IPS-NIHi7 (cell line): ENCODE measurements around the gene SOCS6.
"Not testable (repeated sequence)": the region's sequence is repeated elsewhere in the genome, so short reads cannot be mapped to it uniquely, and the experiment has no call there.

Source experiments
- DNase-seq: peaks from one replicate; pipeline ENCODE4 v3.0.0; 2012; ENCODE audit warnings: mixed read lengths; ENCODE audit errors: extremely low spot score

Gene SOCS6

GRCh38 chr18:70322385-70322784, 33.5 kb downstream of the SOCS6 start:
- no peak for DNase-seq

- no peak for DNase-seq
Observed at GRCh38 chr18:70322928-70323327, 34.1 kb downstream of the SOCS6 start.

GRCh38 chr18:70324897-70325296, 36.1 kb downstream of the SOCS6 start:
- DNase-seq, result no peak

- no peak for DNase-seq
Observed at GRCh38 chr18:70326255-70326654, 37.4 kb downstream of the SOCS6 start.

- no peak for DNase-seq
Observed at GRCh38 chr18:70328169-70328568, 39.3 kb downstream of the SOCS6 start.

GRCh38 chr18:70329071-70329470, 40.2 kb downstream of the SOCS6 start:
- DNase-seq, result no peak

- no peak for DNase-seq
Observed at GRCh38 chr18:70330887-70331286, 42.0 kb downstream of the SOCS6 start.

GRCh38 chr18:70331456-70332097, 42.7 kb downstream of the SOCS6 start:
- no peak for DNase-seq

GRCh38 chr18:70332694-70333093, 43.8 kb downstream of the SOCS6 start:
- no peak for DNase-seq

GRCh38 chr18:70333316-70333715, 44.5 kb downstream of the SOCS6 start:
- no peak for DNase-seq

GRCh38 chr18:70333757-70334156, 44.9 kb downstream of the SOCS6 start:
- DNase-seq, result no peak

GRCh38 chr18:70334264-70334663, 45.4 kb downstream of the SOCS6 start:
- DNase-seq, result no peak

- no peak for DNase-seq
Observed at GRCh38 chr18:70334728-70335329, 46.0 kb downstream of the SOCS6 start.

GRCh38 chr18:70335892-70336726, 47.3 kb downstream of the SOCS6 start:
- DNase-seq, result no peak

GRCh38 chr18:70337139-70337972, 48.5 kb downstream of the SOCS6 start:
- DNase-seq, result peak; percentile 74

GRCh38 chr18:70338890-70339289, 50.0 kb downstream of the SOCS6 start:
- no peak for DNase-seq

- DNase-seq, result no peak
Observed at GRCh38 chr18:70339915-70340314, 51.1 kb downstream of the SOCS6 start.

- DNase-seq, result not testable (repeated sequence)
Observed at GRCh38 chr18:70348481-70348880, 59.6 kb downstream of the SOCS6 start.

GRCh38 chr18:70349316-70349715, 60.5 kb downstream of the SOCS6 start:
- DNase-seq, result no peak

GRCh38 chr18:70354080-70354479, 65.2 kb downstream of the SOCS6 start:
- no peak for DNase-seq

GRCh38 chr18:70354771-70355170, 65.9 kb downstream of the SOCS6 start:
- DNase-seq, result no peak
